Esophagus muscularis mucosa (tissue), 4 donors: ENCODE measurements around the gene IGSF8. TPM values are rescaled to one million over a fixed set of nuclear protein-coding genes. Genes with fewer than 3 reads are reported as not detected.

Experiments
- DNase-seq: peaks from one replicate; pipeline ENCODE4 v3.0.0-alpha.2; 2017; ENCODE audit errors: extremely low spot score
- H3K27ac ChIP-seq, 4 donors: fragments of 200-600 bp; sonication (generic); replicated peaks in 1 of 4; 1 replicate in 3 of 4; 2 replicates in 1 of 4; pipeline ENCODE4 v1.5.1; 2016 to 2019; ENCODE audit warnings: mild to moderate bottlenecking in 1 of 4
- H3K27me3 ChIP-seq, 4 donors: fragments of 200-600 bp; sonication (generic); one replicate each; pipeline versions ENCODE4 v1.5.1 to v1.6.0; 2016 to 2019
- H3K36me3 ChIP-seq, 4 donors: fragments of 200-600 bp; sonication (generic); one replicate each; pipeline ENCODE4 v1.5.1; 2016 to 2019
- H3K4me1 ChIP-seq, 4 donors: fragments of 200-600 bp; sonication (generic); one replicate each; pipeline ENCODE4 v1.5.1; 2016 to 2019
- H3K4me3 ChIP-seq, 4 donors: fragments of 200-600 bp; sonication (generic); 1 replicate in 2 of 4; 2 replicates in 2 of 4; pipeline ENCODE4 v1.5.1; 2016 to 2019; ENCODE audit warnings: mild to moderate bottlenecking in 4 of 4, moderate library complexity in 1 of 4
- H3K9me3 ChIP-seq, 4 donors: fragments of 200-600 bp; sonication (generic); 1 replicate in 3 of 4; 2 replicates in 1 of 4; pipeline ENCODE4 v1.5.1; 2016 to 2019
- CTCF ChIP-seq, 3 experiments: fragments of 200-600 bp in 2 of 3; fragments of 450-650 bp in 1 of 3; sonication (generic) in 2 of 3; IDR thresholded peaks; one replicate each; pipeline ENCODE4 v1.5.1; 2017 to 2019; ENCODE audit warnings: antibody characterized with exemption in 3 of 3, mild to moderate bottlenecking in 2 of 3, moderate library complexity in 1 of 3
- EP300 ChIP-seq: sonication (generic); formaldehyde crosslinking; IDR thresholded peaks from one replicate; pipeline ENCODE4 v1.6.1; 2017; ENCODE audit warnings: antibody characterized with exemption
- POLR2A ChIP-seq: fragments of 450-650 bp; IDR thresholded peaks from one replicate; pipeline ENCODE4 v1.6.1; 2017; ENCODE audit warnings: antibody characterized with exemption, moderate library complexity, mild to moderate bottlenecking, low read depth
- POLR2AphosphoS5 ChIP-seq, 2 donors: sonication (generic); formaldehyde crosslinking; IDR thresholded peaks; one replicate each; pipeline ENCODE4 v1.6.1; 2017; ENCODE audit warnings: antibody characterized with exemption in 2 of 2
- WGBS: methylation state at CpG from one replicate; pipeline ENCODE4 v1.1.5; 2018; 5-methylcytosine and 5-hydroxymethylcytosine counted together
- intact Hi-C: fragments of 100-400 bp; cut with DNase I; formaldehyde crosslinking; loops from one replicate; pipeline ENCODE4 v1.15.1; 2023
- total RNA-seq, 4 donors: library from RNA; depleted of rRNA; stranded (reverse); fragments of >200 nt; gene quantifications; one replicate each; pipeline versions ENCODE4 v1.1.0 to v1.2.1, GENCODE V29; 2016

IGSF8 gene
- total RNA-seq, 4 donors from 2014 or later = 12.0 to 27.0 (median 21.9) TPM

GRCh38 chr1:160094806-160095205, 3.6 kb downstream of the IGSF8 start:
- intact Hi-C loops = loop anchor here (2.0 kb wide), 1 partner anchor 188 kb away; no protein-coding TSS in a partner anchor
- WGBS = 83% methylated on average over 5 of the region's 14 CpGs
- Histone ChIP-seq H3K4me1 (peaks cover 31 to 42% (median 39%) of the 10 kb centered on the region in 4 donors), H3K4me3 (no peak overlapping the region), H3K27me3 (no peaks in the 10 kb centered on the region), H3K36me3 (peaks cover 21 to 54% (median 53%) of the 10 kb centered on the region in 4 donors), H3K9me3 (no peaks in the 10 kb centered on the region), H3K27ac (no peak overlapping the region)
- TF ChIP-seq POLR2AphosphoS5 (IDR thresholded peaks at IDR 0.05) (no peak), POLR2A (no peak), EP300 (no peak), CTCF (IDR thresholded peaks at IDR 0.05) (no peak)
- DNase-seq = no peak

GRCh38 chr1:160094291-160094625, 4.2 kb downstream of the IGSF8 start:
- no peaks in the 10 kb centered on the region for H3K27me3 ChIP-seq
- 92% methylated on average over 4 of the region's 4 CpGs for WGBS
- intact Hi-C loops = loop anchor here (2.0 kb wide), 1 partner anchor 189 kb away; no protein-coding TSS in a partner anchor
- DNase-seq = no peak
- peaks cover 26 to 37% (median 34%) of the 10 kb centered on the region in 4 donors for H3K4me1 ChIP-seq
- TF ChIP-seq CTCF (IDR thresholded peaks at IDR 0.05) (no peak), POLR2A (no peak), EP300 (no peak), POLR2AphosphoS5 (IDR thresholded peaks at IDR 0.05) (no peak)
- H3K36me3 ChIP-seq = peaks cover 21 to 59% (median 57%) of the 10 kb centered on the region in 4 donors
- H3K9me3 ChIP-seq = no peaks in the 10 kb centered on the region
- no peak overlapping the region for H3K27ac ChIP-seq
- no peak overlapping the region for H3K4me3 ChIP-seq

GRCh38 chr1:160093624-160094290, 4.7 kb downstream of the IGSF8 start:
- no peak overlapping the region for H3K4me3 ChIP-seq
- peaks cover 24 to 34% (median 31%) of the 10 kb centered on the region in 4 donors for H3K4me1 ChIP-seq
- no peak for DNase-seq
- H3K27me3 ChIP-seq = no peaks in the 10 kb centered on the region
- H3K36me3 ChIP-seq = peaks cover 21 to 62% (median 60%) of the 10 kb centered on the region in 4 donors
- intact Hi-C loops = loop anchor here (2.0 kb wide), 1 partner anchor 189 kb away; no protein-coding TSS in a partner anchor
- 83% methylated on average over 16 of the region's 21 CpGs for WGBS
- TF ChIP-seq POLR2A (no peak), POLR2AphosphoS5 (IDR thresholded peaks at IDR 0.05) (no peak), EP300 (no peak), CTCF (IDR thresholded peaks at IDR 0.05) (no peak)
- H3K27ac ChIP-seq = no peak overlapping the region
- no peaks in the 10 kb centered on the region for H3K9me3 ChIP-seq

- intact Hi-C loops = no loop called here
- TF ChIP-seq POLR2AphosphoS5 (IDR thresholded peaks at IDR 0.05) (no peak), POLR2A (no peak), CTCF (IDR thresholded peaks at IDR 0.05) (no peak), EP300 (no peak)
Measured at GRCh38 chr1:160093069-160093395, 5.4 kb downstream of the IGSF8 start.

More at GRCh38 chr1:160093069-160093395, 5.4 kb downstream of the IGSF8 start:
- H3K9me3 ChIP-seq = no peaks in the 10 kb centered on the region
- WGBS = 74% methylated on average over 9 of the region's 9 CpGs
- no peak overlapping the region for H3K4me3 ChIP-seq
- H3K4me1 ChIP-seq = peaks cover 23 to 33% (median 30%) of the 10 kb centered on the region in 4 donors
- DNase-seq = no peak
- H3K36me3 ChIP-seq = peaks cover 21 to 68% (median 62%) of the 10 kb centered on the region in 4 donors
- H3K27me3 ChIP-seq = no peaks in the 10 kb centered on the region
- no peak overlapping the region for H3K27ac ChIP-seq
